GM18519 (cell line): Measurements from ENCODE around the gene SOX13.

Experiments used
- ATAC-seq: cut with Tn5 transposase; IDR thresholded peaks from one replicate; pipeline ENCODE4 v1.9.1; 2021; ENCODE audit warnings: mild to moderate bottlenecking, moderate library complexity; ENCODE audit not compliant: unreplicated experiment, low FRiP score

SOX13 gene

DNA sequence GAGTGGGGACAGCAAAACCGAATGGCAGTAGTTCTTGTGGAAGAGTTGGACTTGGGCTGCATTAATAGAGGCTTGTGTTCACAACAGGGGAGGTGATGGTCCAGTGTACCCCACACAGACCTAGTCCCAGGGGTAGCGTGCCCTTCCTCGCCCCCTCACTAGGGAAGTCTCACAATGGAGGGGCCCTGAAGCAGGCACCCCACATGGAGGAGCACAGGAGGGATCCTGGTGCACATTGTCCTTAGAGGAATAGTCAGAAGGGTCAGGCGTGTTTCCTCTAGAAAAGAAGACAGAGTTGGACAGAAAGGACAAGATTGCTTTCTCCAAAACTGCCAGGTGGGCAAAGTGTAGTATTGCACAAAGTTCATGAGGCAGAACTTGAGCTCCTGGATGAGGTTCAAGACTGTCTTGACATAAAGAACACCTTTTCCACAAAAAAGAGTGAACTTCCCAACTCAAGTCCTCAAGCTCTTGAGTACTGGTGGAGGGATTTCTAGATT lies 55.6 kb downstream of the SOX13 start:
- no peak for ATAC-seq

DNA sequence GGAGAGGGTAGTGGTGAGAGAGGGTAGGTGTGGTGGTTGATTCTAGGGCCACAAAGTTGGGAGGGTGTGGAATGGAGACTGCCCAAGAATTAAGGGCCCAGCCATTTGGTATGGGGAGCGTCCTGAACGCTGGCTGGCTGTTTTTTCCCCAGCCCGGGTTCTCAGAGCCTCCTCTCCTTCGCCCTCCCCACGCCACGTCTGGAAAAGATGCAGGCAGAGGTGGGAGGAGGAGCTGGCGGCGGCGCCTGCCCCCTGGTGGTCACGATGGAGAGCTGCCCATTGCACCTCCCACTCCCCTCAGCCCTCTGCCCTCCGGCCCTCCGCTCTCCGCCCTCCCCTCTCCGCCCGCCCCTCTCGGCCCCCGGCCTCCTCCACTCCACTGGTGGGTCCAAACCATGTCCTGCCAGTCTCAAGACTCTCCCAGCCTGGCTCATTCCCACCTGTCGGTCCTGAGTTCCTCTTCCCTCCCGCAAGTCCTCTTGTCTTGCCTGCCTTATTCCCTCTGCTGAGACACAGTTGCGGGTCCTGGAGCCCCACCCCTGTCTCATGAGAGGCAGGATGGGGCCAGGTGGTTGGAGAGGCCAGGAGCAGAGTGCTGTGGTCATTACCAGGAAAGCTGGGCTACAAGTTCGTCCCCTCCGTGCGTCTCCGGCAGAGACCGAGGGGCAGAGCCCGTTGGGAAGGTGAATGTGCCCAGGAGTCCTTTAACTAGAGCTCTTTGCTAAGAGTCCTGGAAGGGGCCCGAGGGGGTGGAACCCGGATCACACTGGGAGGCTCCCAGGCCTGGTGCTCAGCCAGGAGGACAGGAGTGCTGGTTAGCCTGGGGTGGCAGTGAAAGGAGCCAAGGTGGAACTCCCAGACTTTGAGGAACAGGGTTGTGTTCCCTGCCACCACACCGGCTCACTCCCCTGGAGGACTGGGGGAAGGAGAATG lies 56.3 kb downstream of the SOX13 start:
- no peak for ATAC-seq

DNA sequence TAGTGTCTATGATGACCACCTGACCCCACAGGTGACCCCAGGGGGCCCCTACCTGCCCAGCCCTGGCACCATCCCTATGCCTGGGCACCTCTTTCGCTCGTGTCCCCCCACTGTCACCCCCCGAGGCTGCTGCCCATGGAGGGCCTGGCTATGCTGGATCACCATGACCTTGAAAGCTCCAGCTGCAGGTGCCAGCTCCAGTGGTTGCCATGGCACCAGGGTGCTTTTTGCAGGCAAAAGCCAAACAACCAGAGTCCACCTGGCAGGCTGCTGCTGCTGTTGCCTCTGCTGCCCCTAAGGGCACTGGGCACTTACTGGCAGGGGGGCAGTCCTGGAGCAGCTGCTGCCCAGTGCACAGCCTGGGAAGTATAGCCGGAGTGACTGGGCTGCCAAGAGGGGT lies 57.3 kb downstream of the SOX13 start:
- ATAC-seq: no peak

DNA sequence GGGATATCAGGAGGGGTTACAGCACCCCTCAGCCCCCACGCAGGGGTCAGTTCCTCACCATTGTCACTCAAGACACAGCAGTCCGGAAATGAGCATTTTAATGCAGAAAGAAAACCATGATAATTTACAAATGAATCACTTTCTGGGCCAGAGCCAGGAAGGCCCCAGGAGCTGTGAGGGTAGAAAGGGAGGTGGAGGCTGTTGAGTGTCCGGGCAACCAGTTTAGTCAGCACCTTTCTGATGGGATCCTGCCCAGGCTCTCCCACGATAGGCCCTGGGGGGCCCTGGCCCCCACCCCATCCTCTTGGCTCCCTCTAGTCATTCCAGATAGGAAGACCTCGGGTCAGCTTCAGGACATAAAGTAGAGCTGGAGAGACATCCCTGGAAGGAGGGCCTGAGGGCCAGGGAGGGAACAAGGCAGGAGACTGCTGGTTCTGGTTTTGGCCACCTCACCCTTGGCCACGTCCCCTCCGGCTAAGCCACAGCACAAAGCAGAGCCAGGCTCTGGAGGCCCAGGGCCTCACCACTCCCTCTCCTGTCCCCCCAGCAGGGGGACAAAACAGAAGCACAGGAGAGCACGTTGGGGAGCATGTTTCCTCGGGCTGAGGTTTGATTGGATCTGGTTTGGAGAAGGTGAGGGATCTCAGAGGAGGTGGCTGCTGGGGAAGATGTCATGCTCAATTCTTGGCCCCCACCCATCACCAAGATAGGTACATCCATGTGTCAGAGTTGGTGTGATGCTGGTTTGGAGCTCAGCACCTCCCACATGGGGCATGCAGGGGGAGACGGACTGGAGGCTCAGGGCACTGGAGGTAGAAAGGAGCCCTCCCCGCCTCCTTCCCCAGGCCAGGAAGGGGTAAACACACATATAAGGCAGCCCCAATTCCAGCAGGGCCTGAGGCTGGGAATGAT lies 58.3 kb downstream of the SOX13 start:
- no peak for ATAC-seq

DNA sequence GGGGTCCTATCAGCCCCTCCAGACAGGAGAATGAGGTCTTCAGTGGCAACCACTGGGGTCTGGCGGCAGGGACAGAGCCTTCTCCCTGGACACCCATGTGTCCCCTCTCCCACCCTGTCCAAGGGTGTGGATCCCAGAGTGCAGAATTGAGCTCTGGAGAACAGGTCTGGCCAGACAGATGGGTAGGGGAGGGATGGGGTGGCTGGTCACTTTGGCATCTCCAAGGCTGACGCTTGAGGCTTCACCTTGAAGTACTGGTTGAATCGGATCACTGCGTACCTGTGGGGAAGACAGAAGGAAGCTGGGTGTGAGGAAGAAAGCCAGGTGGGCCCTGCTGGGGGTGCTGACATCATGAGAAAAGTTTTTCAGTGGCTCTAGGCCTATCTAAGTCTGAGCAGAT lies 59.1 kb downstream of the SOX13 start:
- ATAC-seq: no peak

- no peak for ATAC-seq
Measured at GRCh38 chr1:204132718-204133117, 59.8 kb downstream of the SOX13 start.

DNA sequence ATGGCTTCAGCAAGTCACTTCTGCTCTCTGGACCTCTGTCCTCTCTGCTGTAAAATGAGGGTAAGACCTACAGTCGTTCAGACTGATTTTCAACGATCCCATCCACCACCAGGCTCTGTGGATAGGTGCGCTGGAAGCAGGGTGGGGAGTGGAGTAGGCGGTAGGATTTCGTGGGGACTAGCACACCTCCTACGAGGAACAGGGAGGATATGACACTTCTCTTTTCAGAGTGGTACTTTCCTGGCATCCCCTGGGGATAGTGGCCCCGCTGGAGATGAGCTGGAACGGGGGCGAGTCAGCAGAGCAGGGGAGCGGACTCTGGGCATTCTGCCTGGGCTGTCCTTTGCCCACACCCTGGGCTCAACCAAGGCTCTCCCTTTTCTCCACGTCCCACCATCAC lies 61.2 kb downstream of the SOX13 start:
- no peak for ATAC-seq

GRCh38 chr1:204136814-204137213 lies 63.9 kb downstream of the SOX13 start:
- no peak for ATAC-seq

GRCh38 chr1:204139088-204139487 lies 66.2 kb downstream of the SOX13 start:
- no peak for ATAC-seq

DNA sequence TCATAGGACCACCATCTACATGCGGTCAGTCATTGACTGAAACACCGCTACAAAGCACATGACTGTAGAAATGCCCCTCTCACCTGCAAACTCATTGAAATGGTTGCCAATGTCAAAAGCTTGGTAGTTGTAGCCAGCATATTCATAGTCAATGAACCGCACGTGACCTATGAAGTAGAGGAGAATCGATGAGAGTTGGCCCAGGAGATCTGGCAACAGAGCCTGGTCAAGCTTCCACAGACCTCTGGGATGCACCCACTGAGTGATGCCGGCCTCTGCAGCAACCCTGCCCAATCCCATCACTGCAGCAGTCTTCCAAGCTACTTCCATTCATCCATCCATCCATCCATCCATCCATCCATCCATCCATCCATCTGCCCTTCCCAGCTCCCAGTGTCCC lies 67.0 kb downstream of the SOX13 start:
- no peak for ATAC-seq

GRCh38 chr1:204141131-204141530 lies 68.2 kb downstream of the SOX13 start:
- ATAC-seq: no peak

- ATAC-seq: no peak
Measured at GRCh38 chr1:204142032-204142974, 69.4 kb downstream of the SOX13 start.

DNA sequence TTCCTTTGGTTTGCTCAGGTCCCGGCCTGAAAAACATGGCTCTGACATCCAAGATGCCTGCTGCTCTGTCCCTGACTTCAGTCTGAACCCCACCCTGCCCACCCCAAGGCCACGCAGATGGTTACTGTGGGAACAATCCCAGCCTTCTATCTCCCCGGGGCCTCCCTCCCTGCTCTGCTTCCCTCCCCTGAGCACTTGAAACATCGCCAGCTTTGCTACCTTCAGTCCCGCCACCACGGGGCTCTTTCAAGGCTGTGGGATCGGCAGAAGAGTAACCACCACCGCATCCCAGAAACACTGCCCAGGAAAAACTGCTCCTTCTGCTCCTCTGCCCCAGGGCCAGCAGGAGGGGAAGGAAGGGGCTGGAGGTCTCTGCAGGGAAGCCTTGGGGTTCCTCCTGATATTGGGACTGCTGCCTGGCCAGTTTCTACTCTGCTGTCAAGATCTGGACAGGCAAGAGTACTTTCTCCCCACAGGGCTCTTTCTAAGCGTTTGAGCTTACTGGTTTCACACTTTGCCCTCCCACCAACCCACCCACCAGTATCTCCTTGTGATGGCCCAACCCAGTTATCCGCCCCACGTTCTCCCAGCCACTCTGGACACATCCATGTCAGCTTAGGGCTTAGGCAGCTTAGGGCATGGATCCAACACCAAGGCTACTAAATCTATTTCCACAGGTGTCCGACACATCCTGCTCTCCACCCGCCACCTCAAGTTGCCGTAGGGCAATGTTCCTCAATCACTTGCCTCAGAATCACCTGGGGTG lies 70.5 kb downstream of the SOX13 start:
- ATAC-seq: no peak

GRCh38 chr1:204145033-204145504 lies 72.2 kb downstream of the SOX13 start:
- ATAC-seq: no peak

DNA sequence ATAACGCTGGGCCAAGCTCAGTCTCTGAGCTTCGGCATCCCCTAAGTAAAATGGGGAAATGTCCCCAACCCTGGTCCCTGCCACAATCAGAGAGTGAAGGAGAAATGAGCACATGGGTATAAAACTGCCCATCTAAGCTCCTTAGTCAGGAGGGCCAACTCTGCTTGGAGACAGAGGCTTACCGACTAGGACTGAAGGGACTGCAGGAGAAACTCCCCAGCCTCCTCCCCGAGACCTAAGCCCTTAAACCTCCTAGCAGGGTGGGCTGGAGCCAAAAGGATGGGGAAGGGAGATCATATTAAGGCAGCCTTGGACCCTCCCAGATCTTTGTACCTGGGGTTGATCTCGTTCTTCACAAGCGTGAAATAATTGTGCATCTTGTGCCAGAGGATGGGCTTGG lies 73.4 kb downstream of the SOX13 start:
- no peak for ATAC-seq

DNA sequence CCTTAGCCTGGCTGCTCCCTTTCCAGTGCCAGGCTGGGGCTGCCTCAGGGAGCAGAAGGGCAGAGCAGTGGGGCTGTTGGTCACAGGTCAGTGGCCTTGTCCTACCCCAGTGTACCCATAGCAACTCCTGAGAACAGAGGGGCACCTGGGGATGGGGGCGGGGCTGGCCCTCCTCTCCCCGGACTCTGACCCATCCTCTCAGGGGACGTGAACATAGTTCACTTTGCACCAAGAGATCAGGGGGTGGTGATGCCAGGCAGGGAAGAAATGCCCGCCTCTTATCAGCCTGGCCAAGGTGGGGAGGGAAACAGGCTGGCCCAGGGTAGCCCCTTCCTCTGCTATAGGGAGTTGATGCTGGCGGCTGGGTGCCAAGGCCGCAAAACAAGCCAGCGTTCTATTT lies 74.0 kb downstream of the SOX13 start:
- ATAC-seq: no peak

DNA sequence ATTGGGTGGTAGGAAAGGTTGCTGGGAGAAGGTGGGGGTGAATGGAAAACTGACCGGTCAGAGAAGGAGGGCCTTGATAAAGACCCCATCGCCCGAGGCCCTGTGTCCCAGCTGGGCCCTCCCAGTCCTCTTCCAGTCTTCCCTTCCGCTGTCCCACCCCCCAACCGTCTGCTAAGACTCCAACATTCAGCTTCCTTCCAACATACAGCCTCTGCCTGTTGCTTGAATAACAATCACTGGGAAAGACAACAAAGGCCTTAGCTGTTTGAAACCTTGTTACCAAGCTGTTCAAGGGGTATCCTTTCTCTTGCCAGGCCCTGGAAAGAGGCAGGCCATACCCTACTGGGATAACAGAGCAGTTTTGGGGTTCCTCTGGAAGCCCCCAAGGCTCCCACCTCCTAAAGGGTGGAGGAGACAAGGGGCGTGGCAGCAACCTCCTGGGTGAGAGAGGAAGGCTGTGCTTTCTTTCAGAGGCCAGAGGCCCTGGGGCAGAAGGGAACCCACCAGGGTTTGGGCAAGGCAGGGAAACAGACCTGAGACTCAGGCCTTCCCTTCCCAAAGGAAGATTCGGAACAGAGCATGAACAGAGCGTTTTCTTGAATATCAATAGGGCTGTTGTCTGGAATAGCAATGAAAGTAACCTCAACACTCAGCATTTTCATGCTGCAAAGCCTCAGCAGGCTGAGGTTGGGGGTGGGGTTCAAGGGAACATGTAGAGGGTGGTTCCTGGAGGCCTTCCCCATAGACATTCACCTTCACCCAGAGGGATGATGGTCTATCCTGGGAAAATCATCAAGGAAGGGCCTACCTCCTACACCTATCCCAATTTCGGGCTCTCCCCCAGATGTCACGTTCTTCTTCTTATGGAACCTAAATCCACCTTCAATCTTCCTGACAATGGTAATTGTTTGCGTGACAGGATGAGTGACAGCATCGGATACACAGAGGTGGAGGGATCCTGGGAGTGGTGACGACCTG lies 74.8 kb downstream of the SOX13 start:
- no peak for ATAC-seq

DNA sequence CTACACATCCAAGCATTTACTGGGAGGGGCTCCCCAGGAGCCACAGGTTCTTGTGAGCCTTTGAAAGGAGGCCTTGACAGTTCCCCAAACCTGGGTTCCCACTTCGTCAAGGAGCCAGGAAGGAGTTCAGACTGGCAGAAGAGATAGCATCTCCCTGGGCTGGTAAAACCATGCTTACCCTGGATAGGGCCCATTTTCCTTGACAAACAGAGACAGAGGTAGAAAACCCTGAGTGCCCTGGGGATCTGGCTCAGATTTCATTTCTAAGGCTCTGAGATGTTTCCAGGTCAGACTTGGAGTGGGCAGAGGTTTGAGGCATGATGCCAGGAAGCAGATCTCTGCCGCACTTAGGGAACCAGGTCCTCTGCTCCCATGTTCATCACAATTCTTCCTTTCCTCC lies 76.2 kb downstream of the SOX13 start:
- no peak for ATAC-seq
